H1 (cell line): Measurements from ENCODE around the gene TAF1B. TPM values are rescaled to one million over a fixed set of nuclear protein-coding genes. Genes with fewer than 3 reads are reported as not detected.

Source experiments
- RAD21 ChIP-seq, 2 experiments: IDR thresholded peaks in 1 of 2; conservative IDR thresholded peaks in 1 of 2; 2 replicates each; pipeline ENCODE4 v1.6.1; 2011; ENCODE audit warnings: low read depth in 2 of 2, low read length in 2 of 2, improper control_type of control experiment in 1 of 2, inconsistent platforms in 1 of 2, mild to moderate bottlenecking in 1 of 2, moderate library complexity in 1 of 2
- SUZ12 ChIP-seq: fragments of 200-600 bp; sonication (generic); IDR thresholded peaks from 2 replicates; pipeline ENCODE4 v1.6.1; 2012; ENCODE audit warnings: mild to moderate bottlenecking, inconsistent platforms, low read length, moderate library complexity, mixed read lengths
- TAF7 ChIP-seq: optimal IDR thresholded peaks from 2 replicates; pipeline ENCODE3; 2011; ENCODE audit warnings: low read depth, mild to moderate bottlenecking, inconsistent platforms, low read length, moderate library complexity, borderline replicate concordance
- polyA plus RNA-seq, 7 experiments: library from polyadenylated mRNA; depleted of rRNA in 3 of 7; stranded (reverse) in 5 of 7; unstranded in 2 of 7; fragments of >200 nt in 5 of 7; fragments of 200-250 nt in 2 of 7; gene quantifications; 1 replicate in 5 of 7; 2 replicates in 1 of 7; 4 replicates in 1 of 7; pipeline versions ENCODE4 v1.2.1 to v1.2.3, GENCODE V29; 2011 to 2013; ENCODE audit warnings: missing spikeins in 2 of 7, mixed read lengths in 2 of 7
- total RNA-seq: library from RNA; stranded (reverse); fragmentation: NEBNext Ultra II Directional; extraction: Animal tissue kit (Norgen Biotek cat#: 25700); gene quantifications from 2 replicates; pipeline ENCODE4 v1.2.1, GENCODE V29; 2021

Gene TAF1B
- total and polyA plus RNA-seq, 2 of the 8 experiments (the other 6 are each of a cell fraction or from before 2014, with no cell fraction given) = 6.6 to 25.2 TPM

GRCh38 chr2:9813312-9814128 lies 29.8 kb upstream of the TAF1B start (continued):
- TF ChIP-seq SUZ12 (no peak), RAD21 (IDR thresholded peaks at IDR 0.05 in 1 of 2, conservative IDR thresholded peaks at IDR 0.05 in 1 of 2; ENCODE audit: low read depth in 2 of 2, low read length in 2 of 2) (peak; percentile 86 to 94), TAF7 (no peak)
